HepG2 (cell line): ENCODE results near the gene KDM2B. TPM values are rescaled to one million over a fixed set of nuclear protein-coding genes. Genes with fewer than 3 reads are reported as not detected.

Experiments
- AGO2 ChIP-seq: fragments of 200-400 bp; formaldehyde crosslinking; optimal IDR thresholded peaks from 2 replicates; pipeline ENCODE3; 2017; ENCODE audit warnings: mild to moderate bottlenecking, low read depth, low read length, moderate library complexity
- ASH2L ChIP-seq: fragments of 300-600, 200-600 bp; sonication (generic); IDR thresholded peaks from 2 replicates; pipeline ENCODE4 v1.7.0; 2017; ENCODE audit warnings: low read depth, mild to moderate bottlenecking, moderate library complexity, mixed read lengths, low read length; ENCODE audit not compliant: insufficient read length
- GABPB1 ChIP-seq: IDR thresholded peaks from 2 replicates; pipeline ENCODE4 v1.6.1; 2016; ENCODE audit warnings: mild to moderate bottlenecking, missing genetic modification reagents, moderate library complexity, missing compliant biosample characterization
- GMEB2 ChIP-seq: IDR thresholded peaks from 2 replicates; pipeline ENCODE4 v1.6.1; 2016; ENCODE audit warnings: missing biosample characterization, missing genetic modification reagents, low read depth
- KDM2A ChIP-seq: sonication (generic); formaldehyde crosslinking; IDR thresholded peaks from 2 replicates; pipeline ENCODE4 v1.4.0; 2020; ENCODE audit warnings: low read depth, missing genetic modification reagents, borderline replicate concordance
- MAF1 ChIP-seq: sonication (generic); formaldehyde crosslinking; IDR thresholded peaks from 2 replicates; pipeline ENCODE4 v1.5.0; 2020; ENCODE audit warnings: missing genetic modification reagents, borderline replicate concordance
- MEF2D ChIP-seq: sonication (generic); formaldehyde crosslinking; IDR thresholded peaks from 2 replicates; pipeline ENCODE4 v1.5.1; 2020; ENCODE audit warnings: mild to moderate bottlenecking, missing genetic modification reagents
- RBFOX2 ChIP-seq: fragments of 200-400 bp; formaldehyde crosslinking; IDR thresholded peaks from 2 replicates; pipeline ENCODE4 v1.6.1; 2017; ENCODE audit warnings: low read depth, mild to moderate bottlenecking, low read length
- SP5 ChIP-seq: IDR thresholded peaks from 2 replicates; pipeline ENCODE4 v1.6.1; 2016; ENCODE audit warnings: low read depth, borderline replicate concordance
- SRSF4 ChIP-seq: fragments of 200-400 bp; formaldehyde crosslinking; IDR thresholded peaks from one replicate; pipeline ENCODE4 v1.6.1; 2018; ENCODE audit warnings: mild to moderate bottlenecking, low read depth, low read length, moderate library complexity; ENCODE audit not compliant: poor library complexity, severe bottlenecking
- TCF7 ChIP-seq: sonication (generic); IDR thresholded peaks from 2 replicates; pipeline ENCODE4 v1.6.1; 2016; ENCODE audit warnings: antibody characterized with exemption, low read depth
- ZFP37 ChIP-seq: sonication (generic); formaldehyde crosslinking; IDR thresholded peaks from 2 replicates; pipeline ENCODE4 v1.4.0; 2020; ENCODE audit warnings: missing genetic modification reagents, borderline replicate concordance
- ZNF30 ChIP-seq: sonication (generic); formaldehyde crosslinking; IDR thresholded peaks from 2 replicates; pipeline ENCODE4 v1.5.0; 2020; ENCODE audit warnings: mild to moderate bottlenecking, missing genetic modification reagents
- ZNF549 ChIP-seq: sonication (generic); formaldehyde crosslinking; IDR thresholded peaks from 2 replicates; pipeline ENCODE4 v1.5.0; 2020; ENCODE audit warnings: missing genetic modification reagents
- ZNF558 ChIP-seq: sonication (generic); formaldehyde crosslinking; IDR thresholded peaks from 2 replicates; pipeline ENCODE4 v1.9.0; 2022; ENCODE audit warnings: mild to moderate bottlenecking, missing genetic modification reagents, borderline replicate concordance
- ZNF605 ChIP-seq: sonication (generic); formaldehyde crosslinking; IDR thresholded peaks from 2 replicates; pipeline ENCODE4 v1.8.0; 2022; ENCODE audit warnings: mild to moderate bottlenecking, missing genetic modification reagents
- ZNF75D ChIP-seq: sonication (generic); formaldehyde crosslinking; IDR thresholded peaks from 2 replicates; pipeline ENCODE4 v1.8.1; 2023; ENCODE audit warnings: missing genetic modification reagents, mild to moderate bottlenecking, borderline replicate concordance
- ZNF841 ChIP-seq: sonication (generic); formaldehyde crosslinking; IDR thresholded peaks from 2 replicates; pipeline ENCODE4 v1.8.1; 2023; ENCODE audit warnings: missing genetic modification reagents, borderline replicate concordance
- polyA plus RNA-seq, 8 experiments: library from polyadenylated mRNA; depleted of rRNA in 3 of 8; stranded (reverse) in 7 of 8; unstranded in 1 of 8; fragments of >200 nt; fragmentation: Illumina TruSeq in 4 of 8; extraction: Trizol in 4 of 8; gene quantifications; 2 replicates each; pipeline versions ENCODE4 v1.2.1 to v1.2.3, GENCODE V29; 2011 to 2016; ENCODE audit warnings: low read depth in 4 of 8, missing spikeins in 1 of 8, mixed read lengths in 1 of 8; ENCODE audit not compliant: insufficient read depth in 1 of 8
- total RNA-seq, 5 experiments: library from RNA; depleted of rRNA; stranded (reverse); fragments of >200 nt; fragmentation: Illumina TruSeq; extraction: Trizol; gene quantifications; 2 replicates each; pipeline ENCODE4 v1.2.3, GENCODE V29; 2016; ENCODE audit warnings: low read depth in 1 of 5
- TF ChIP-seq, protein P1 (sequence below): sonication (generic); IDR thresholded peaks from 2 replicates; pipeline ENCODE4 v1.6.1; 2016; ENCODE audit warnings: low read depth, borderline replicate concordance
- TF ChIP-seq, protein P2 (sequence below): sonication (generic); formaldehyde crosslinking; IDR thresholded peaks from 2 replicates; pipeline ENCODE4 v1.5.0; 2020; ENCODE audit warnings: mild to moderate bottlenecking, missing genetic modification reagents, borderline replicate concordance

Gene KDM2B
- total and polyA plus RNA-seq, 2 of the 13 experiments (the other 11 are each of a cell fraction or from before 2014, with no cell fraction given) = 17.5 to 26.1 TPM

DNA sequence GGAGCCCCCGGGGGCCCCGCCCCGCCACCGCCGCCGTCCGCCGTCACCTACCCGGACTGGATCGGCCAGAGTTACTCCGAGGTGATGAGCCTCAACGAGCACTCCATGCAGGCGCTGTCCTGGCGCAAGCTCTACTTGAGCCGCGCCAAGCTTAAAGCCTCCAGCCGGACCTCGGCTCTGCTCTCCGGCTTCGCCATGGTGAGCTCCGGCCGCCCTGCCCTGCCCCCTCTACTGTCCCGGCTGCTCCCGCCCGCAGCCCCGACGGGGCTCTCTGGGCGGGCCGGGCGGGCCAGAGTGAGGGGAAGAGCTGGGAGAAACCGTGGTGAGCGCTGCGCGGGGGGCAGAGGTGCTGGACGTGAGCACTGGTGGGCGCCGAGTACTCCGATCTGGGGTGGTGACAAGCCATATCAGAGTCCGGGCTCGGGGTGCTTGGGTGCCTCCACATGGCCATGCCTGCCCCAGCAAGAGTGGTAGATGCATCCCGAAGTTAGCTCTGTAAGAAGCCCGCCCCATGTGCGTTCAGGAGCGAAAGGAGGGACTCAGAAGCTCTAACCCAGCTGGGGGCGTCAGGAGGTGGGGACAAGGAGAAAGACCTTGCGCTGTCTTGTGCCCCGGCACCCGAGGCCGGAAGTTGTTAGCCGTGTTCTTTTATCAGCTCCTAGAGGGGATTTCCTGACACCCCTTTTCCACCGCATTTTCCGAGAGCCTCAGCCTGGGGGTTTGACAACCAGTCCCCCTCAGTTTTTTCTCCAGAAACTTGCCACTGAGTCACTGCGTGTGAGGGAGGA lies 46.2 kb upstream of the KDM2B start (continued):
- TF ChIP-seq GMEB2 (CRISPR knock-in tag) (no peak), ZNF605 (peak; percentile 59; the same call in 1 of the 2 replicates), MEF2D (CRISPR knock-in tag) (0 out of 2 replicates have a peak, but pooled peaks have one; percentile 3), RBFOX2 (0 out of 2 replicates have a peak, but pooled peaks have one; percentile 18), GABPB1 (CRISPR knock-in tag) (0 out of 2 replicates have a peak, but pooled peaks have one; percentile 10), AGO2 (peak; percentile 47), ZFP37 (CRISPR knock-in tag) (no peak), SRSF4 (no peak), ASH2L (peak; percentile 14), SP5 (CRISPR knock-in tag) (0 out of 2 replicates have a peak, but pooled peaks have one; percentile 13), ZNF558 (CRISPR knock-in tag) (0 out of 2 replicates have a peak, but pooled peaks have one; percentile 52), MAF1 (CRISPR knock-in tag) (0 out of 2 replicates have a peak, but pooled peaks have one; percentile 63), ZNF75D (CRISPR knock-in tag) (no peak), KDM2A (CRISPR knock-in tag) (peak; percentile 47; the same call in 1 of the 2 replicates), TCF7 (no peak), ZNF841 (CRISPR knock-in tag) (no peak), ZNF30 (CRISPR knock-in tag) (0 out of 2 replicates have a peak, but pooled peaks have one; percentile 38), ZNF549 (CRISPR knock-in tag) (no peak)
- TF ChIP-seq, protein P1, sequence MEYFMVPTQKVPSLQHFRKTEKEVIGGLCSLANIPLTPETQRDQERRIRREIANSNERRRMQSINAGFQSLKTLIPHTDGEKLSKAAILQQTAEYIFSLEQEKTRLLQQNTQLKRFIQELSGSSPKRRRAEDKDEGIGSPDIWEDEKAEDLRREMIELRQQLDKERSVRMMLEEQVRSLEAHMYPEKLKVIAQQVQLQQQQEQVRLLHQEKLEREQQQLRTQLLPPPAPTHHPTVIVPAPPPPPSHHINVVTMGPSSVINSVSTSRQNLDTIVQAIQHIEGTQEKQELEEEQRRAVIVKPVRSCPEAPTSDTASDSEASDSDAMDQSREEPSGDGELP = 0 out of 2 replicates have a peak, but pooled peaks have one; percentile 17
- TF ChIP-seq, protein P2, sequence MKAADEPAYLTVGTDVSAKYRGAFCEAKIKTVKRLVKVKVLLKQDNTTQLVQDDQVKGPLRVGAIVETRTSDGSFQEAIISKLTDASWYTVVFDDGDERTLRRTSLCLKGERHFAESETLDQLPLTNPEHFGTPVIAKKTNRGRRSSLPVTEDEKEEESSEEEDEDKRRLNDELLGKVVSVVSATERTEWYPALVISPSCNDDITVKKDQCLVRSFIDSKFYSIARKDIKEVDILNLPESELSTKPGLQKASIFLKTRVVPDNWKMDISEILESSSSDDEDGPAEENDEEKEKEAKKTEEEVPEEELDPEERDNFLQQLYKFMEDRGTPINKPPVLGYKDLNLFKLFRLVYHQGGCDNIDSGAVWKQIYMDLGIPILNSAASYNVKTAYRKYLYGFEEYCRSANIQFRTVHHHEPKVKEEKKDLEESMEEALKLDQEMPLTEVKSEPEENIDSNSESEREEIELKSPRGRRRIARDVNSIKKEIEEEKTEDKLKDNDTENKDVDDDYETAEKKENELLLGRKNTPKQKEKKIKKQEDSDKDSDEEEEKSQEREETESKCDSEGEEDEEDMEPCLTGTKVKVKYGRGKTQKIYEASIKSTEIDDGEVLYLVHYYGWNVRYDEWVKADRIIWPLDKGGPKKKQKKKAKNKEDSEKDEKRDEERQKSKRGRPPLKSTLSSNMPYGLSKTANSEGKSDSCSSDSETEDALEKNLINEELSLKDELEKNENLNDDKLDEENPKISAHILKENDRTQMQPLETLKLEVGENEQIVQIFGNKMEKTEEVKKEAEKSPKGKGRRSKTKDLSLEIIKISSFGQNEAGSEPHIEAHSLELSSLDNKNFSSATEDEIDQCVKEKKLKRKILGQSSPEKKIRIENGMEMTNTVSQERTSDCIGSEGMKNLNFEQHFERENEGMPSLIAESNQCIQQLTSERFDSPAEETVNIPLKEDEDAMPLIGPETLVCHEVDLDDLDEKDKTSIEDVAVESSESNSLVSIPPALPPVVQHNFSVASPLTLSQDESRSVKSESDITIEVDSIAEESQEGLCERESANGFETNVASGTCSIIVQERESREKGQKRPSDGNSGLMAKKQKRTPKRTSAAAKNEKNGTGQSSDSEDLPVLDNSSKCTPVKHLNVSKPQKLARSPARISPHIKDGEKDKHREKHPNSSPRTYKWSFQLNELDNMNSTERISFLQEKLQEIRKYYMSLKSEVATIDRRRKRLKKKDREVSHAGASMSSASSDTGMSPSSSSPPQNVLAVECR = peak; percentile 54; the same call in 1 of the 2 replicates
